GM19468 (cell line): ENCODE measurements around the gene XIRP2.
"Not testable (repeated sequence)": the region's sequence is repeated elsewhere in the genome, so short reads cannot be mapped to it uniquely, and the experiment has no call there.

Experiments used
- ATAC-seq: cut with Tn5 transposase; IDR thresholded peaks from one replicate; pipeline ENCODE4 v1.9.1; 2021; ENCODE audit warnings: mild to moderate bottlenecking, moderate library complexity, moderate number of reproducible peaks; ENCODE audit not compliant: unreplicated experiment; ENCODE audit errors: extremely low read depth

The XIRP2 gene

GRCh38 chr2:167017021-167017420 lies 128.7 kb downstream of the XIRP2 start:
- ATAC-seq: no peak

- no peak for ATAC-seq
Measured at GRCh38 chr2:167018590-167018989, 130.3 kb downstream of the XIRP2 start.

DNA sequence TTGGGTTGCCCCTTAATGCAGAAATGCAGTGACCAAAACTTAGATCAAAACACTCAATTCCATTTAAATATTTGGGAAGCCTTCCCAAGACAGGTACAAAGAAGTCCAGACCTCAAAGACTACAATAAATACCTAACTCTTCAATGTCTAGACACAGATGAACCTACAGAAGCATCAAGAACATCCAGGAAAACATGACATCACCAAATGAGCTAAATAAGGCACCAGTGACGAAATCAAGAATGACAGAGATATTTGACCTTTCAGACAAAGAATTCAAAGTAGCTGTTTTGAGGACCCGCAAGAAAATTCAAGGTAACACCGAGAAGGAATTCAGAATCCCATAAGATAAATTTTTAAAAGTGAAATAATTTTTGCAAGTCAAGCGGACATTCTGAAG lies 140.2 kb downstream of the XIRP2 start:
- no peak for ATAC-seq

- not testable (repeated sequence) for ATAC-seq
Measured at GRCh38 chr2:167034976-167035375, 146.7 kb downstream of the XIRP2 start.

DNA sequence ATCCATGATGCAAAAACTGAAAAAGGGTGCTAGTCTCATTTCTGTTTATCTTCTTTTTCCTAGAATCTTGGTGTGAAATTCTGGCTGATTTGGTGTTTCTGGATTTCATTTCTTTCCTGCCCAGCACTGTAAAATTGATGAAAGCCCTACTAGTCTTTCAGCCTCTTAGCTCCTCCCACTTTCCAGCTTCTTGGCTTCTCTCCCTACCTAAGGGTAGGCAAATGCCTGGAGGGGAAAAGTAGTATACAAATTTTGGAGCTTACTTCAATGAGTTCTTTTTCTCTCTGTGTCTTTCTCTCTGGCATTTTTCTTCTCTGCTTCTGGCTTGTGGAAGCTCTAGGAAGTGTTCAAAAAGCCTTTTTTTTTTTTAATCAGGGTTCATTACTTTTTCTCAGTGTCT lies 160.5 kb downstream of the XIRP2 start:
- ATAC-seq: no peak

- no peak for ATAC-seq
Measured at GRCh38 chr2:167049659-167050058, 161.4 kb downstream of the XIRP2 start.

DNA sequence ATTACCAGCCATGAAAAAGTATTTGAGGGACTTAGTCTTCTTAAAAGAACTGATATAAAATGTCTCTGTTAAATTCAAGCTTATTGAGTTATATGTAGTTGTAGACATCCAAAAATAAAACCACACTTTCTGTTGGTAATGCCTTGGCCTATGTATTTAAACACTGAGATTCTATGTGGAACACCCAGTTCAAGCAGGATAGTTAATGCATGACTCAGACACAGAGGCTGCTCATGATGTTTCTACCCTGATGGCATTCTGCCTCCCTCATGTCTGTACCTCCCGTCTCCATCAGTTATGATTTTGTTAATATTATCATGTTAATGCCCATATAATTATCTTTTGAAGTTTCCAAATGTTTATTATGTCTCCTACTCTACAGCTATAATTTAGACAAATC lies 164.5 kb downstream of the XIRP2 start:
- no peak for ATAC-seq

- ATAC-seq: no peak
Measured at GRCh38 chr2:167054881-167055280, 166.6 kb downstream of the XIRP2 start.

- ATAC-seq: no peak
Measured at GRCh38 chr2:167057446-167057845, 169.2 kb downstream of the XIRP2 start.

GRCh38 chr2:167059173-167059572 lies 170.9 kb downstream of the XIRP2 start:
- ATAC-seq: no peak

DNA sequence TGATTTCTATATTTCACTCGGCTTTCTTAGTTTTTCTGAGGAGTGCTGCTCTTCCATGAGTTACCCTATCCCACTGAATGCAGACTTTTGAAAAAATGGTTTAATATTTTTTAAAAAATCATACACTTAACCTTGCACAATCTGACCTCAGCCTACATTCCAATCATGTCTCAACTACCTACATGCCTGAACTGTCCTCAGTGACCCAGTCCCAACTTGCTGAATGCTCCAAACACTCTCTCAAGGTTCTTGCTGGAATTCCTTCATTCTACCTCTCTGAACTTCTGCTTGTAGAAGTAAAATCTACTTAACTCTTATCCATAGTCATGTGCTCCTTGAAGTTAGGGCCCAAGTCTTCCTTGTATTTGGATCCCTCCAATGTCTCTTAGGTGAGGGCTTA lies 181.6 kb downstream of the XIRP2 start:
- no peak for ATAC-seq

DNA sequence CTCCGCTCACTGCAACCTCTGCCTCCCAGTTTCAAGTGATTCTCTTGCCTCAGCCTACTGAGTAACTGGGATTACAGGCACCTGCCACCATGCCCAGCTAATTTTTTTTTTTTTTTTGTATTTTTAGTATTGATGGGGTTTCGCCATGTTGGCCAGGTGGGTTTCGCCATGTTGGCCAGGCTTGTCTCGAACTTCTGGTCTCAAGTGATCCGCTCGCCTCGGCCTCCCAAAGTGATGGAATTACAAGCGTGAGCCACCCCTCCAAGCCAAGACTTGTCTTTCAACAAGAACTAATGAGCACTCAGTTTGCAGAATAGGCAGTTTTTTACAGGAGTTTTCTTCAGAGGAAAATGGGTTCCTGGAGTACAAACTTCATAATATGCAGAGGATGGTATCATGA lies 187.4 kb downstream of the XIRP2 start:
- ATAC-seq: not testable (repeated sequence)

- ATAC-seq: not testable (repeated sequence)
Measured at GRCh38 chr2:167098931-167099330, 210.7 kb downstream of the XIRP2 start.

GRCh38 chr2:167100506-167100905 lies 212.2 kb downstream of the XIRP2 start:
- no peak for ATAC-seq

DNA sequence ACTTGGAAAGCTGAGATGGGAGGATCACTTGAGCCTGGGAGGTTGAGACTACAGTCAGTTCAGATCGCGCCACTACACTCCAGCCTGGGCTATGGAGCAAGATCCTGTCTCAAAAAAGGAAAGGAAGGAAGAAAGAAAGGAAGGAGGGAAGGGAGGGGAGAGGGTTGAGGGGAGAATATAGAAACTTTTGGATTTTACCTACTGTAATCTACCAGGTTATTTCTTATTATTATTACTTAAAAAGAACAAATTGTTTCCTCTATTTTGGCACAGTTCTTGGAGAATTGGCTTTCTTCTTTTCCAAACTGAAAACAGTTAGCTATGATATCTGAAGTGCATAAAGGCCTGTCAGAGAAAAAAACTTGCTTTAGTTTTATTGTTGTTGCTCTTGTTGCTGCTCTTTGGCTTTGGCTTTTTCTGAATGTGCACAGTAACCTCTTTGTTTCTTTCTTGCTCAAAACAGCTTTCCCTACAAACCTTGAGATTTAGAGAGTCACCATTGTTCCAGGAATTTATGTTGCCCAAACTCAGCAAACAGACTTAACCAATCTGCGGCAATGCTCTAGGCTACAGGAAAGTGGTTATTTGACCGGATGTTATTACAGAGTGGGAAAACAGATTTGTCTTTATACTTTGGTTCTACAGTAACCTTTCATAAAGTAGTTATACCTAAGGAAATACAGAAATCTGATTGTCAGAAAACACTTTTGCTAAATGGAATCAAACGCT lies 214.9 kb downstream of the XIRP2 start:
- no peak for ATAC-seq

- ATAC-seq: no peak
Measured at GRCh38 chr2:167103757-167104133, 215.5 kb downstream of the XIRP2 start.

DNA sequence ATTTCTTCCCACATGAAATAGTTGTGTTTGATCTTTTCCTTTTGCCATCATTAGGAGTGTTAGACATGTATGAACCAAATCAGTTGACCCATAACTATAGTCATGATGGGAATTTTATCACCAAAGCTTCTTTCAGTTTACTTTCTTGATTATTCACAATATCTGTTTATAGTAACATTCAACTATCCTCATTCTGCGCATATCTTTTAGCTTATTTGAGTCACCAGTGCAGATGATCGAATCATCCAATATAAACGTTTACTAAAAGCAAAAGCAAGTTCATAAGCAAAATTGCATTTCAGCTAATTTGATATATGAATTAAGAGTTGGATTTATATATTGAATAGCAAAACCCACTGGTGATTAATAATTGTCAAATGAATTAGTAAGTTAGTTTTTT lies 216.4 kb downstream of the XIRP2 start:
- ATAC-seq: no peak

GRCh38 chr2:167109682-167110081 lies 221.4 kb downstream of the XIRP2 start:
- ATAC-seq: peak; percentile 52

- ATAC-seq: no peak
Measured at GRCh38 chr2:167110345-167110744, 222.1 kb downstream of the XIRP2 start.

DNA sequence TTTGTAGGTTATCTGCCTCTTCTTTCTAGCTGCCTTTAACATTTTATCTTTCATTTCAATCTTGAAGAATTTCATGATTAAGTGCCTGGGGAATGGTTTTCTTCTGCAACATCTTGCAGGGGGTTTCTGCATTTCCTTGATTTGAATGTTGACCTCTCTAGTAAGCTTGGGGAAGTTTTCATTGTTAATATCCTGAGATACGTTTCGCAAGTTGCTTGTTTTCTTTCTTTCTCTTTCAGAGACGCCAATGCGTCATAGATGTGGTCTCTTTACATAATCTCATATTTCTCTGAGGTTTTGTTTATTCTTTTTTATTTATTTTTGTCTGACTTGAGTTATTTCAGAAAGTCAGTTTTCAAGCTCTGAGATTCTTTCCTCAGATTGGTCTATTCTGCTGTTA lies 225.7 kb downstream of the XIRP2 start:
- ATAC-seq: no peak

- ATAC-seq: no peak
Measured at GRCh38 chr2:167115541-167115940, 227.3 kb downstream of the XIRP2 start.

DNA sequence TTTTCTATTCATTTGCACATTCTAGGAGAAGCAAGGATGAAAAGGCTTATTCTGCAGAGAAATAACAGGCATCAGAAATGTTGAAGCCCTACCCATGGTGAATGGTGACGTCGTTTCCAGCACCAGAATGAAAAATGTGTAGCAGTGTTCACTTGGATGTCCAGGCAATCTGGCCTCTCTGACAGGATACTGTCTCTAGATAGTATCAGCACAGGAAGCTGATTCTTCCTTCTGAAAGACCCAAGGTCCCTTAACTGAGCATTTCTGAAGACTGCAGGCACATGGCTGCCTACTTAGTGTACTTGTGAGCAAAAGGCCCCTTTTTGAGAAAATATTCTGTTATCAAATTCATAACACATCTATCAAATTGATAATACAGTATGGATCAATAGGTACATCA lies 234.1 kb downstream of the XIRP2 start:
- no peak for ATAC-seq
